NCI-H1694 (cell line): ENCODE results near the gene GMDS.

Experiments
- DNase-seq: peaks from one replicate; lab custom pipeline; 2025; lab: John Stamatoyannopoulos, UW

GMDS gene

GRCh38 chr6:1624058-1624850 is 621.2 kb downstream of the GMDS start:
- DNase-seq = no peak

- DNase-seq = no peak
Measured at GRCh38 chr6:1623769-1624057, 621.7 kb downstream of the GMDS start.

- no peak for DNase-seq
Measured at GRCh38 chr6:1622851-1623768, 622.3 kb downstream of the GMDS start.

- no peak for DNase-seq
Measured at GRCh38 chr6:1622220-1622850, 623.1 kb downstream of the GMDS start.

GRCh38 chr6:1621070-1621701 is 624.2 kb downstream of the GMDS start:
- DNase-seq = no peak

- DNase-seq = no peak
Measured at GRCh38 chr6:1620504-1621069, 624.8 kb downstream of the GMDS start.

GRCh38 chr6:1619673-1620503 is 625.5 kb downstream of the GMDS start:
- no peak for DNase-seq

GRCh38 chr6:1619098-1619672 is 626.2 kb downstream of the GMDS start:
- DNase-seq = no peak

- DNase-seq = no peak
Measured at GRCh38 chr6:1618311-1619097, 626.9 kb downstream of the GMDS start.

- no peak for DNase-seq
Measured at GRCh38 chr6:1617466-1618310, 627.7 kb downstream of the GMDS start.

- DNase-seq = no peak
Measured at GRCh38 chr6:1616701-1617463, 628.5 kb downstream of the GMDS start.

GRCh38 chr6:1615853-1616420 is 629.5 kb downstream of the GMDS start:
- no peak for DNase-seq

- DNase-seq = no peak
Measured at GRCh38 chr6:1615151-1615852, 630.1 kb downstream of the GMDS start.

- DNase-seq = no peak
Measured at GRCh38 chr6:1614448-1615150, 630.8 kb downstream of the GMDS start.

- no peak for DNase-seq
Measured at GRCh38 chr6:1613688-1614447, 631.5 kb downstream of the GMDS start.

- no peak for DNase-seq
Measured at GRCh38 chr6:1613346-1613687, 632.1 kb downstream of the GMDS start.
